NCI-H2081 (cell line): ENCODE results near the gene FAM3D.
"Not testable (repeated sequence)": the region's sequence is repeated elsewhere in the genome, so short reads cannot be mapped to it uniquely, and the experiment has no call there.

Source experiments
- DNase-seq, 2 experiments: peaks; one replicate each; lab custom pipeline; 2025; lab: John Stamatoyannopoulos, UW

The FAM3D gene, protein sequence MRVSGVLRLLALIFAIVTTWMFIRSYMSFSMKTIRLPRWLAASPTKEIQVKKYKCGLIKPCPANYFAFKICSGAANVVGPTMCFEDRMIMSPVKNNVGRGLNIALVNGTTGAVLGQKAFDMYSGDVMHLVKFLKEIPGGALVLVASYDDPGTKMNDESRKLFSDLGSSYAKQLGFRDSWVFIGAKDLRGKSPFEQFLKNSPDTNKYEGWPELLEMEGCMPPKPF

DNA sequence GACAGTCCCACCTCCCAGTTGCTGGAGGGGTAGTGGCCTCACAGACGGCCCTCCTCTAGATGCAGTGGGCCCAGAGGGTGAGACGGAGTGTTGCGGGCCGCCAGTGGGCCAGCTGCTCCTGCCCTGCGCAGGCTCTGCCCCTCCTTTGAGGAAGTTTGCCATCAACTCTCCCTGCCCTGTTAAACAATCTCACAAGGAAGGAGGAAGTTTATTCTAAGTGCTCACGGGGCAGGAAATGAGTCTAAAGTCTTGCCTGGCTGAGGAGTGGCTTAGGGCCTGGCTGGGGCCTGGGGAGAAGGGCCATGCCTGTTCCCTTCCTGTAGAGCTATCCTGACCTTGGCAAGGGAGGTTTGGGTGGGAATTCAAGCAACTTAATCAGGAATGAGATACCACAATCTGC lies at the start of gene FAM3D:
FAM3D (minus strand) TSS at position 92 of the 400 bp plus-strand sequence. CDS start 11,211 bp downstream, outside the sequence.
- no peak for DNase-seq

DNA sequence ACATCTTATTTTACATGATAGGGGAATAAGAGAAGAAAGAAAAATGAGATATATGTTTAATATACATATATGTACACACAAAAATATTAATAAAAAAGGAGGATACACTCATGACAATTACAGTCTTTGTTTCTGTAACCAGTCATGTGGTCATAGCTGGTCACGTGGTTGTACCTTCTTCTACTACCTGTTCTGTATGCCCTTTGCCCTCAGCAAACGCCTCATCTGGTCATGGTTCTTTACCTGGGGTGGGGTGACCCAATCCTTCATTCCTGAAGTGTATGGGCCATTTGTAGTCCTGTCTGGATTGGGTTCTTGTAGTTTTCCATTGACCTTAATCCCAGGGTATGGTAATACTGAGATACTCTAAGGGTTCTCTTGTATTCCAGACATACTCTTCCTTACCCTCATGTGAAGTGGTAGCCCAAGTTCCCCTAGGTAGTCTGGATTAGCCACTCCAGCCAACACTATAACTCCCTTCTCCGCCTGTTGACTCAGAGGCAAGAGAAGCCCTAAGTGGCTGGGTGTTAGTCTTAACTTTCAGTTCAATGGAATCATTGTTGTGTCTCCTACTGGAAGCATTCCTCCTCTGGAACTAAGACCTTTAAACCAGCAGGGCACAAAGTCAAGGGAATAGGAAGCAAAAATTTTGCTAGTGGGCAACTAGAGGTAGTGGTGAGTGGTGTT lies 47.3 kb upstream of the FAM3D start:
- no peak for DNase-seq

DNA sequence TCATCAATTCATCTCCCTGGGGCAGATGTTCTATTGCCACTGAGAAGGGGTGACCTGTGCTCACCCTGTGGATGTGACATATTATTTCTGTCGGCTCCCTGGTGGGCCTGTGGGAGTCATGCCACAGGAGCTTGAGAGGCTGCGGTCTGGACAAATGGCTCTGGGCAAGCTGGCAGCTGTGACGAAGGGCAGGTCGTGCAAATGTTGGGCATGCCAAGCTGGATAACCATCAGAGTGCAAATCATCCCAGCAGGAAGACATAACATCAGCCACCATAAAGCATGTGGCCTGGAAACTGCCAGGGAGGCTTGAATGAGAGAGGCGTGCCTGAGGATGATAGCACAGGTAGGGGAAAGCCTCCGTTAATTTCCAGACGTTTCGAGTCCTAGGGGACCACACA lies 45.3 kb upstream of the FAM3D start:
- peak in 1 of 2 experiments; percentile 19 for DNase-seq

DNA sequence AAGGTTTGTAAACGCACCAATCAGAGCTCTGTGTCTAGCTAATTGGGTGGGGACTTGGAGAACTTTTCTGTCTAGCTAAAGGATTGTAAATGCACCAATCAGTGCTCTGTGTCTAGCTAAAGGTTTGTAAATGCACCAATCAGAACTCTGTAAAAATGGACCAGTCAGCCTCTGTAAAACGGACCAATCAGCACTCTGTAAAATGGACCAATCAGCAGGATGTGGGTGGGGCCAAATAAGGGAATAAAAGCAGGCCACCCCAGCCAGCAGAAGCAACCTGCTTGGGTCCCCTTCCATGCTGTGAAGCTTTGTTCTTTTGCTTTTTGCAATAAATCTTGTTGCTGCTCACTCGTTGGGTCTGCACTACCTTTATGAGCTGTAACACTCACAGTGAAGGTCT lies 42.4 kb upstream of the FAM3D start:
- DNase-seq = not testable (repeated sequence)

DNA sequence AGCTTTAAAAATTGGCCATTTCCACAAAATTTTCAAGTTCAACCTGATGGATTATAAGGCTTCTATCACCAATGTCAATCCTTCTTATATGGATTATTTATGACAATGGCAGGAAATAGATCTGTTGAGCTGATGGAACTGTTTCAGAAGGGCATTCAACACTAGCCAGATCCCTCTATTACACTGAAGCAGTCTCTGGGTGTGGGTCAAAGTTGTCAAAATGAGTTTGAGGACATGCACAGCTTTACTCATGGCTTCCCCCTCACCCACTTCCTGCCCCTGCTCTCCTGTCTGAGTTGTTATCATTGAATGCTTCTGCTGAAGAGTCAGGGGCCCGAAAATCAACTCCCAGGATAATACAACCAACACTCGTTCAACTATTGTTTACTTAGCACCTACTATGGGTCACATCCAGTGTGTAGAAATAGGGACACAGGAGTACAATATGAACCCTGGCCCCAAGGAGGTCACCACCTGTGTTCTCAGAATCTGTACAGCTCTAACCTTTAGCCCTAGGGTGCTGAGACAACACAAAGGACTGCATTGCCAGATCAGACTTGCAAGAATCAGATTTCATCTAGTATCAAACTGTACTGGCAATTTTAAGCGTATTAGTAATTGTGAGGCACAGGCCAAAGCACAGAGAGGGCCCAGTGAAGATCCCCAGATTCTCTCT lies 41.7 kb upstream of the FAM3D start:
- DNase-seq = no peak

DNA sequence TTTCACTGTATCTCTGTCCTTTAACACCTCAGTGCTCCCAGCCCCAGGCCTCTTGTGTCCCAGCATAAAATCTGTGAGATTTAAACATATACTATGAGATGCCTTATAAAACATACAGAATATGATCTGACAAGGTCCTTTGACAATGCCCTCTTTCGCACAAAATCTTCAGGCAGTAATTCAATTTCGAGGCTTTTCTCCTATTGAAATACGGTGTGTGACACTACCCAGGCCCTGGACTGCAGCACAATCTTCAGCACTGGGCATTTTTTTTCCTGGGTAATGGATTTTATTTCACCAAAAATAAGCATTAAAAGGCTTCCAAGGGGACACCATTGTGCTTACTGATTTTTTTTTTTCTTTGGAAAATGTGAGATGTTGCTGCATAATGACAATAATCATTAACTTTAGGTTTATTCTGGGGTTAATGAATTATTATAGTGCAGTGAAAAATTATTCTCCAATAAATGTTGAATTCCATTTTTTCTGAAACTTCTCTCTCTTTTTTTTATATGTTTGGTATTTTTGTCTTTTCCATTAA lies 40.9 kb upstream of the FAM3D start:
- no peak for DNase-seq

DNA sequence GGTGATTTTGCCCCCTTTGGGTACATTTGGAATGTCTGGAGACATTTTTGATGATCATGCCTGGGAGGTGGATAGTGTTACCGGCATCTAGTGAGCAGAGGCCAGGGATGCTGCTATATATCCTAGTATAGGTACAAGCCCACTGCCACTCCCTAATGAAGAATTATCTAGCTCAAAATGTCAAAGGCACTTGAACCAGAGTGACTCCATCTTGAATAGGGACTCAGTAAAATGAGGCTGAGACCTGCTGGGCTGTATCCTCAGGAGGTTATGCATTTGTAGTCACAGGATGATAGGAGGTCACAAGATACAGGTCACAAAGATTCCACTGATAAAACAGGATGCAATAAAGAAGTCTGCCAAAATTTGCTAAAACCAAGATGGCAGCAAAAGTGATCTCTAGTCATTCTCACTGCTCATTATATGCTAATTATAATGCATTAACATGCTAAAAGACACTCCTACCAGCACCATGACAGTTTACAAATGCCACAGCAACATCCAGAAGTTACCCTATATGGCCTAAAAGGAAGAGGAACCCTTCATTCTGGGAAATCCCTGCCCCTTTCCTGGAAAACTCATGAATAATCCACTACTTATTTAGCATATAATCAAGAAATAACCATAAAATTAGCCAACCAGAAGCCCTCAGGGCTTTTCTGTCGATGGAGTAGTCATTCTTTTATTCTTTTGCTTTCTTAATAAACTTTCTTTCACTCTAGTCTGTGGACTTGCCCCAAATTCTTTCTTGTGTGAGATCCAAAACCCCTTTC lies 40.0 kb upstream of the FAM3D start:
- DNase-seq = no peak

DNA sequence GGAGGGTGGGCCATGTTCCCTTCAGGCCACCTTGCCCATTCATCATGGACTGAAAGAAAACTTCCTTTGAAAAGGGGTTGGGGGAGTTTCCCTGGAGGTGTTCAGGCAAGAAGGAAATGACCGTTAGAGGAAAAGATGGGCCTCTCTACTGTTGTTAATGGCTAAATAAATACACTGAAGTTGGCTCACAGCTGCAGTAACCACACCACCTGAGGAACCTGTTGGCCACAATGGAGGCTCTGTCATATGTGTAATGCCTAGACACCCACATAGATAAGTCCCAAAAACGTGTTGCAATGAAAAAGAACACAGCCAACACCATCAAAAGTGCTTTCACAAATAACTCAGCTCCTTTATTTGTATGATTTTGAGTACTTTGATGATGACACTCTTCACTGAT lies 38.2 kb upstream of the FAM3D start:
- DNase-seq = no peak

DNA sequence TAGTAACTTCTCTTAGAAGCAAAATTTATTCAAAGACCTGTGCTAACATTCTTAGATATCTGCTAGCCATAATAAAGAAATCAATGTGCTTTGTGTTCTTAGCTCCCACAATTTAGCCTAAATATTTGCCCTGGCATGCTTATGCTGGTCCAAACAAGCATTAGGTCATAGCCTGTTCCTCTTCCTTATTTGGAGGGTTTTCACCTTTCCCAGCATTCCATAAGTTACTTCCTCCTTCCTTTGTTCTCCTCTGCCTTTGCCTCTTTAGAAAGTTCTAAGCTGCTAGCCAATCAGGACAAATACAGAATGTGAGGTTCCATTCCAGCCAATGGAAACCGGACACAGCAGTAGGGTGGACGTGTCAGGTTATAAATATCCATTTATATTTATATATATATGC lies 37.7 kb upstream of the FAM3D start:
- not testable (repeated sequence) for DNase-seq

DNA sequence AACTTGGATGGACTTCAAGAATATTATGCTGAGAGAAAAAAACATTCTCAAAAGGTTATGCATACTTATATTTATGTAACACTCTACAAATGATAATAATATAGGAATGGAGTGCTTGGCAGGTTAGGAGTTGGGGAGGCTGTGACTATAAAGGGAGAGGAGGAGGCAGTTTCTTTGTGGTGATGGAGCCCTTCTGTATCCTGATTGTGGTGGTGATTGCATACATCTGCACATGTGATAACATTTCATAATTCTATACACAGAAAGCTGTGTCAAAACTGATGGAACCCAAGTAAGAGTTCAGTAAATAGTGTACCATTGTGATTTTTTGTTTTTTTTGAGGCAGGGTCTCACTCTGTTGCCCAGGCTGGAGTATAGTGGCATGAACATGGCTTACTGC lies 31.7 kb upstream of the FAM3D start:
- DNase-seq = no peak

DNA sequence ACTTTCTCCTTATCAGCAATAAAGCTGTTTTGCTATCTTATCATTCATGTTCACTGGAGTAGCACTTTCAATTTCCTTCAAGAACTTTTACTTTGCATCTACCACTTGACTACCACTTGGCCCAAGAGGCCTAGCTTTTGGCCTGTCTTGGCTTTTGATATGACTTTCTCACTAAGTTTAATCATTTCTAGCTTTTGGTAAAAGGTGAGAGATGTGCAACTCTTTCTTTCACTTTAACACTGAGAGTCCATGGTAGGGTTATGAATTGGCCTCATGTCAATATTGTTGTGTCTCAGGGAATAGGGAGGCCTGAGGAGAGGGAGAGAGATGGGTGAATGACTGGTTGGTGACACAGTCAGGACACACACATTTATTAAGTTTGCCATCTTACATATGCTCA lies 31.0 kb upstream of the FAM3D start:
- no peak for DNase-seq

DNA sequence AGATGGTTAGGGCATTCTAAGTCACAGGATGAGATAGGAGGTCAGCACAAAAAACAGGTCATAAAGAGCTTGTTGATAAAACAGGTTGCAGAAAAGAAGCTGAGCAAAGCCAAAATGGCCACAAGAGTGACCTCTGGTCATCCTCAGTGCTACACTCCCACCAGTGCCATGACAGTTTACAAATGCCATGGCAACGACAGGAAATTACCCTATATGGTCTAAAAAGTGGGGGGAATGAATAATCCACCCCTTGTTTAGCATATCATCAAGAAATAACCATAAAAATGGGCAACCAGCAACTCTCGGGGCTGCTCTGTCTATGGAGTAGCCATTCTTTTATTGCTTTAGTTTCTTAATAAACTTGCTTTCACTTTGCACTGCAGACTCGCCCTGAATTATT lies 30.2 kb upstream of the FAM3D start:
- not testable (repeated sequence) for DNase-seq

DNA sequence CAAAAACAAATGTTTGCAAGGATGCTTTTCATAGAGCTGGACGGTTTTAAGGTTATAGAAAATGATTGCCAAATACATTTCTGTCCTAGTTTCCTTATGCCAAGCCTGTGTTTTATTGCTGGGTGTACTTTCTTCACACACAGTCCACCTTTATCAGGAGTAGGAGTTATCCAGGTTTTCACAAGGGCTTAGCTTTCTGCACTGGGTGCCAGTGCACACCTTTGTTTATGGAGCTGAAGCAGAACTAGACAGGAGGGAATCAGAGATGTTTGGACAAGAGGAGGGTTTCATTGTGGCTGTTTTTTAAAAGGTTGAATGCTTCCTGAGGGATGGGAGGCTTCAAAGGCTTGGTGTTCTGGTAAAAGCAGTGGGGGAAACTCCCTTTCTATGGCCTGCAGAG lies 29.5 kb upstream of the FAM3D start:
- DNase-seq = no peak

DNA sequence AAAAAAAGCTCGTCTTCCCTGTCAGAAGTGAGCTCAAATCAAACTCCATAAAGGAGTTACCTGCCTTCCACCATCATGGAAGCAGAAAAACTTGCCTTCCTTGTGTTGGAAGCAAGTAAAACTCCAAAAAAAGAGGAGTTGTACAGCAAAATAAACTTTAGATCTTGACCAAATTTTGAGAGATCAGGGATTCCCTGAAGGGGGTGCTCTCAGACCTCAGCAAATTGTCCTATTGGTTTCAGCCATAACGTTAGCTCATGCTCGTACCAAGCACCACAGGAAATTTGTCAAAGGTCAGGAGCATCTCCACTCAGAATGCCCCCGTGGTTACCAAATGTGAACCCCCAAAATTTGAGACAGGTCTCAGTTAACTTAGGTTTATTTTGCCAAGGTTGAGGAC lies 28.7 kb upstream of the FAM3D start:
- not testable (repeated sequence) for DNase-seq

DNA sequence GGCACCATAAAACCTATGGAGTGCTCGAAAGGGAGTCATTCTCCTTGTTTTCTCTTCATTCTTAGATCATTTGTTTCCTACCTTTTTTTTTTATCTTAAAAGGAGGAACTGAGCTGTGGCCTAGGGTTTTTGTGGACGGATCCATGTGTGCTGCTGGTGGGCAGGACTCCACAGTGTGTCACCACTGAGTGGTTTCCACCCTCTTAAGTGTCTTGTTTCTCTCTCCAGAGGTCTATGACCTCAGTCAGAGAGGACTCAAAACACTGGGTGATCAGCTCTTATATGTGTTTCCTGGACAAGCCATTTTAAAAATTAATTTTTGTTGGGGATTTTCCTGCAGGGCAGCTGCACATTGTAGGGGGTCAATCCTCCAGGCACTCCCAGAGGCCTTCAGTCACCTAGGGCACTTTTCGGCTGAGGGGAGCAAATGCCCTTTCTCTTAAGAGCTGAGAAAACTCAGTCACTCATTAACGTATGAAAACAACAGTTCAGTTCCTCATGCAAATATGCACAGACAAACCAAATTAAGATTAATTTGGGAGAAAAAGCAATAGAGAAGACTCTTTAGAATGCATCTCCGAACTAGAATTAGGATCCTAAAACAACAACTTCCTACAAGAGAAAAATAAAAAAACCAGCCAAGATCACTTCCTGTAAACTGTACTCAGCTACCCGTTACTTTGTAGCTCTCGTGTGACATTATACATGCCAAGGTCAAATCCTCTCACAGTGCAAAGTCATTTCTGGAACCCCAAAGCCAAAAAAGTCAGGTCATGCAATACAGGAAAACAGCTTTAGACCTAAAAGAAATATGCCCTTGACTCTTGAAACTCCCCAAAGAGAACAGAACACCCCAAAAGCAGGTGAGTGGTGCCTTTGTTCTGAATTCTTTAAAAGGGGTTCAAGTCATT lies 27.6 kb upstream of the FAM3D start:
- DNase-seq = no peak

DNA sequence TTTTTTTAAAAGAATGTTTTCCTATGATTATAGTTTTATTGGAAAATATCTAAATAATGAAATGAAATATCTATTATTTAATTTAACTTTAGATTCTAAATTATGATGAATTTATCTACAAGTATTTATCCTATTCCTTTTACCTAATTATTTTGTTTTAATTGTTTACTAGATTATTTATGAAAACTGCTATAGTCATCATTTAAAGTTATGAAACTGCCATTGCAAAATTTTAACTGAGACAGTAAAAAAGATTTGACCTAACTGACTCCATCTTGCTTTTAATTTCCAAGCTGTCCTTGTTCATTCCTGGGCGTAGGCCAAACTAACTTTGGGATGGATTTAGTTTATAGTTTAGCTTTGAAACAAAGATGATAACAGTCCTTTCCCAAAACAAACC lies 25.9 kb upstream of the FAM3D start:
- no peak for DNase-seq

DNA sequence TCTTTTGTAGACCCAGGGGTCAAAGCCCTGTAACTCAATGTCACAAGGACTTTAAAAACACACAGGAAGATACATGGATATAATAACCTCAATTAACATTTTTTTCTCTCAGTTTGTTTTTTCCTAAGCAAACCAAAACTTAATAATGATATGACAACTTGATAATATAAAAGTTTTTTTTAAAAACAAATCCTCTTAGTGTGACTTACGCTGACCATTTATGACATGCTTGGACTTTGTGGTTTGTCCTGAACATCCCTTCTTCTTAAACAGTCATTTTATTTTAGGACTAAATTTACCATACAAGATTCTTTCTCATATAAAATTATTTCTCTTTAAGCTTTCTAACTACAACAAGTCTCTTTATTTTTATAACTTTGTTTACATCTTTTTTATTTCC lies 25.4 kb upstream of the FAM3D start:
- DNase-seq = no peak

DNA sequence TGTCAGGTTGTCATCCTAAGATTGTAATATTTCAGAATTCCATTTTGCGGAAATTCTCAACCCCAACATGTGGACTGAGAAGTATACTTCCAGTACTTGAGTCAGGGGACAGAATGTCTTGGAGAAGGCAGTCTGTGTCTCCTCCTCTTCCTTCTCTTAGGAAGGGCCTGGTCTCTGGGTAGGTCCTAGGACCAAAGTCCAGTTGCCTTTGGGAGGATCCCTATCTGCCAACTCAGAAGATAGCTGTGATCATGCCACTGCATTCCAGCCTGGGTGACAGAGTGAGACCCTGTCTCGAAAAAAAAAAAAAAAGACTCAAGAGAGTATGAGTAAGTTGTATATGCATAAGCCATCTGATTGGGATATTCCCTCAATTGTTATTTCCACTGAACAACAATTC lies 23.9 kb upstream of the FAM3D start:
- DNase-seq = no peak

DNA sequence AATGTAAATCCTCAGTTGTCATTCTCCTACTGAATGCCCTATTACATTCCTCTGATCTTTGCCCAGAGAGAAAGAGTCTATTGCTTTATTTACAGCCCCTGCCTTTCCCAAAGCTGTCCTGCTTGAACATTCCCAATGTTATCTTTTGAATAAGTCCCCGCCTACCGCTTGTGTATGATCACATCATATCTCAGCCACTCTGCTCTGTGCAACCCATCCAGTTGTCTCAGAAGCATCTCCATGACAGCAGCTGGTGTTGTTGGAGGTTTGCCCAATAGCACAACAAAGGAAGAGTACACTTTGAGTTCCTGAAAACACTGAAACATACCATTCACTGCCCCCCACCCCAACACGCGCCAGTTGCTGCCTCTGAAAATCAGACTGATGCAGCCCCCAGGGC lies 22.0 kb upstream of the FAM3D start:
- peak in 1 of 2 experiments; percentile 18 for DNase-seq

DNA sequence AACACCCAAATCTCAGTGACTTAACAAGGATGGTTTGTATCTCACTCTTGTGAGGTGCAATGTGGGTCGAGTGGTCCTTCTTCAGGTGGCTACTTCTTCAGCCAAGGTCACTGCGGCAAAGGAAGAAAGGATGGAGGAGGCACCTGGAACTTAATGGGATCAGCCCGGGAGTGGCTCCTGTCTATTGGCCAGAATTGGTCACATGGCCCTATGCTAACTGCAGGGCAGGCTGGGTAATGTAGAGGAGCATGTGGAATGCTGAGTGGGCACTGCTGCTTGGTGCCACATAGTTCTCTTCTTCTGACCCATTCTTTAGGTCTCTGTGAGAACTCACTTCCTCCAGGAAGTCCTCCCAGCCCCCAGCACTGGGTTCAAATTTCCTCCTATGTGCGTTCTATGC lies 20.3 kb upstream of the FAM3D start:
- no peak for DNase-seq

DNA sequence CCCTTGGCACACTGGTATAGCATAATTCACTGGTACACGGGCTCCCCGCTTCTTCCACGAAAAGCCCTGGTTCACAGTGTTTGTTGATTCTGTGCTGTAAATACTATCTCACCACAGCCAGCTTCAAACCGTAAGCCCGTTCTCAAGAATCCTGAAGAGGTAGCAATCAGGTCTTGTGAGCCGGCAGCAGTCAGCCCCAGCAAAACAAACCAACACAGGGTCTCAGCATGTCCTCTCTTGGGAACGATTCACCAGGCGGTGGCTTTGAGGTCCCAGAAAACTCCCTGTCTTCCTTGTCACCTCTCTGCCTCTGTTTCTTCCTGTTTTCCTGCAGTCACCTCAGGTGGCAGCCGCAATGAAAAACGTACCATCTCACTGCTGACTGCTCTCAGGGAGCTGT lies 19.1 kb upstream of the FAM3D start:
- DNase-seq = no peak
